Heart right ventricle (tissue), 16 donors: Measurements from ENCODE around the gene RPL10. TPM values are rescaled to one million over a fixed set of nuclear protein-coding genes. Genes with fewer than 3 reads are reported as not detected.

ENCODE experiments used
- ATAC-seq, 8 donors: fragments of 200-7000 bp; cut with Tn5 transposase; one replicate each; pipeline ENCODE4 v1.9.1; 2020; ENCODE audit warnings: mild to moderate bottlenecking in 8 of 8, moderate library complexity in 8 of 8, moderate number of reproducible peaks in 1 of 8
- DNase-seq, 2 donors: peaks; one replicate each; pipeline ENCODE4 v3.0.0-alpha.2; 2020
- H3K27ac ChIP-seq, 10 donors: fragments of 200-600 bp; sonication (generic) in 2 of 10; one replicate each; pipeline versions ENCODE4 v1.5.0 to v1.8.0; 2020 to 2022; ENCODE audit warnings: mild to moderate bottlenecking in 3 of 10
- H3K27me3 ChIP-seq, 7 donors: fragments of 200-600 bp; one replicate each; pipeline ENCODE4 v1.8.0; 2021 to 2022; ENCODE audit warnings: mild to moderate bottlenecking in 2 of 7
- H3K36me3 ChIP-seq, 9 donors: fragments of 200-600 bp; sonication (generic) in 1 of 9; one replicate each; pipeline versions ENCODE4 v1.5.0 to v1.8.0; 2020 to 2022; ENCODE audit warnings: mild to moderate bottlenecking in 2 of 9
- H3K4me1 ChIP-seq, 9 donors: fragments of 200-600 bp; sonication (generic) in 1 of 9; one replicate each; pipeline versions ENCODE4 v1.5.0 to v1.8.0; 2020 to 2022; ENCODE audit warnings: mild to moderate bottlenecking in 4 of 9
- H3K4me3 ChIP-seq, 10 donors: fragments of 200-600 bp; sonication (generic) in 2 of 10; one replicate each; pipeline versions ENCODE4 v1.5.0 to v1.8.0; 2020 to 2022; ENCODE audit warnings: mild to moderate bottlenecking in 7 of 10, moderate library complexity in 2 of 10
- H3K9me3 ChIP-seq, 11 donors: fragments of 200-600 bp in 10 of 11; sonication (generic) in 2 of 11; one replicate each; pipeline versions ENCODE4 v1.5.0 to v1.8.0; 2013 to 2022; ENCODE audit warnings: mild to moderate bottlenecking in 2 of 11, control low read depth in 1 of 11, moderate library complexity in 1 of 11
- WGBS, 2 donors: extraction: QIAGEN DNeasy Blood & Tissue Kit; methylation state at CpG; one replicate each; pipeline ENCODE4 v1.1.7; 2013; ENCODE audit warnings: inconsistent platforms in 1 of 2; 5-methylcytosine and 5-hydroxymethylcytosine counted together
- intact Hi-C, 10 donors: fragments of 100-400 bp; cut with DNase I; formaldehyde crosslinking; loops; one replicate each; pipeline versions ENCODE4 v1.11.1 to v1.14.2; 2022
- polyA plus RNA-seq, 2 donors: library from polyadenylated mRNA; stranded (reverse); fragments of 200-250 nt; gene quantifications; one replicate each; pipeline ENCODE4 v1.2.3, GENCODE V29; 2013
- total RNA-seq, 10 donors: library from RNA; stranded (reverse); fragmentation: NEBNext Ultra II Directional in 3 of 10; extraction: Animal tissue kit (Norgen Biotek cat#: 25700) in 3 of 10; gene quantifications; one replicate each; pipeline versions ENCODE4 v1.2.1 to v1.2.4, GENCODE V29; 2021 to 2023
- TF ChIP-seq, protein P1 (sequence below), 9 donors: fragments of 200-600 bp; sonication (generic) in 2 of 9; IDR thresholded peaks; one replicate each; pipeline versions ENCODE4 v1.5.0 to v1.8.0; 2021 to 2022; ENCODE audit warnings: antibody characterized with exemption in 9 of 9, mild to moderate bottlenecking in 5 of 9, moderate library complexity in 1 of 9
- donor health status: Arrhythmogenic right ventricular cardiomyopathy.
- donor health status: ischemic (EF 13 %, LVEDD 7.1; RV severe dilation, severe dysfunction).
- donor health status: healthy with polysubstance abuse.
- donor health status: DM: no; HTN: yes; CAD: no.
- donor health status: DM: no; HTN: no; CAD: no.
- donor health status: ischemic (EF 25% LVEDD 6.9; RV normal size, moderate dysfunction).
- donor health status: ischemic (EF 25% LVEDD 5.7; RV mildly dilated, moderate dysfunction).
- donor health status: healthy.
- donor health status: DM: yes; HTN: yes; CAD: no.
- donor health status: Ischemic cardiomyopathy.
- donor health status: ischemic (EF 35%, LVEDD 5.7; RV mildly dilated, moderate dysfunction).
- donor health status: nonischemic (EF 11% LVEDD 7.7; RV severe dilation, severe dysfunction).
- donor health status: DM: yes; HTN: yes; CAD: no.
- donor health status: PGD.
- donor health status: ischemic (EF 29% LVEDD 5.4; RV normal size, mild dysfunction).
- donor health status: nonischemic (EF 23%, LVEDD 6.1; RV moderate dilation, normal function).

RPL10 gene
- total and polyA plus RNA-seq, 12 donors, result 1,543 to 7,085 (median 1,901) TPM

DNA sequence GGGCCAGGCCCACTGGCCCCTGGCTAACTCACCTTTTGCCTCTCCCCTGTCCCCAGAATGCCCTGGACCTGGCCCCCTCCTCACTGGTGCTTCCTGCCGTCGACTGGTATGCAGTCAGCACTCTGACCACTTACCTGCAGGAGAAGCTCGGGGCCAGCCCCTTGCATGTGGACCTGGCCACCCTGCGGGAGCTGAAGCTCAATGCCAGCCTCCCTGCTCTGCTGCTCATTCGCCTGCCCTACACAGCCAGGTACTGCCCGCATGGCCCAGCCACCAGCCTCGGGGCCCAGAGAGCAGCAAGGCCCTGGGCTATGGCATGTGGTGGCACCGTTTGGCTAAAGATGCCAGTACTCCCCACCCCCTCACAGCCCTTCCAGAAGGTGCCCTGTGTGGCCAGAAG lies 34.0 kb downstream of the RPL10 start:
- Histone ChIP-seq H3K9me3 (no peaks in the 10 kb centered on the region), H3K4me3 (no peak overlapping the region), H3K4me1 (peaks cover 0 to 32% (median 17%) of the 10 kb centered on the region in 9 donors), H3K27ac (peak overlapping the region in 1 of 10 donors; percentile 90), H3K36me3 (peaks cover 0 to 43% (median 0%) of the 10 kb centered on the region in 9 donors), H3K27me3 (no peaks in the 10 kb centered on the region)
- DNase-seq (no peak), ATAC-seq (no peak)
- TF ChIP-seq, protein P1, sequence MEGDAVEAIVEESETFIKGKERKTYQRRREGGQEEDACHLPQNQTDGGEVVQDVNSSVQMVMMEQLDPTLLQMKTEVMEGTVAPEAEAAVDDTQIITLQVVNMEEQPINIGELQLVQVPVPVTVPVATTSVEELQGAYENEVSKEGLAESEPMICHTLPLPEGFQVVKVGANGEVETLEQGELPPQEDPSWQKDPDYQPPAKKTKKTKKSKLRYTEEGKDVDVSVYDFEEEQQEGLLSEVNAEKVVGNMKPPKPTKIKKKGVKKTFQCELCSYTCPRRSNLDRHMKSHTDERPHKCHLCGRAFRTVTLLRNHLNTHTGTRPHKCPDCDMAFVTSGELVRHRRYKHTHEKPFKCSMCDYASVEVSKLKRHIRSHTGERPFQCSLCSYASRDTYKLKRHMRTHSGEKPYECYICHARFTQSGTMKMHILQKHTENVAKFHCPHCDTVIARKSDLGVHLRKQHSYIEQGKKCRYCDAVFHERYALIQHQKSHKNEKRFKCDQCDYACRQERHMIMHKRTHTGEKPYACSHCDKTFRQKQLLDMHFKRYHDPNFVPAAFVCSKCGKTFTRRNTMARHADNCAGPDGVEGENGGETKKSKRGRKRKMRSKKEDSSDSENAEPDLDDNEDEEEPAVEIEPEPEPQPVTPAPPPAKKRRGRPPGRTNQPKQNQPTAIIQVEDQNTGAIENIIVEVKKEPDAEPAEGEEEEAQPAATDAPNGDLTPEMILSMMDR (IDR thresholded peaks at IDR 0.05), result no peak
- WGBS, 2 donors, result 88 to 90% methylated on average over 7 to 8 of the region's 8 CpGs
- intact Hi-C loops, result no loop called here

DNA sequence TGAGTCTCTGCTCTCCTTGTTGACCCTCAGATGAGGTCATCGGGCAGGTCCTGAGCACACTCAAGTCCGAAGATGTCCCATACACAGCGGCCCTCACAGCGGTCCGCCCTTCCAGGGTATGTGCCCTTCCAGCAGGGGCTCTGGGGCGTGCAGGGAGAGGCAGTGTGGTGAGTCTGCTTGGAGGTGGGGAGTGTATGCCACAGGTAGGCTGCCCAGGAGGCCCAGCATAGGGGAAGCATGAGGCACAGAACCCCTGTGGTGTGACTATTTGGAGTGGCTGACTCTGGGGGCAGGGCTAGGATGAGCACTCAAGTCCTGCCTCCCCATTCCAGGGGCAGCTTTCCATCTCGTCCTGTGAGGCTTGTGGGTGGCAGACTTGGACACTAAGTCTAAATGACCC lies 35.4 kb downstream of the RPL10 start:
- intact Hi-C loops, result no loop called here
- Histone ChIP-seq H3K9me3 (no peaks in the 10 kb centered on the region), H3K4me1 (peaks cover 0 to 33% (median 18%) of the 10 kb centered on the region in 9 donors), H3K36me3 (peaks cover 0 to 43% (median 0%) of the 10 kb centered on the region in 9 donors), H3K27ac (no peak overlapping the region), H3K4me3 (no peak overlapping the region), H3K27me3 (no peaks in the 10 kb centered on the region)
- WGBS, 2 donors, result 93 to 98% methylated on average over 6 to 7 of the region's 7 CpGs
- no peak for DNase-seq
- no peak for ATAC-seq
- TF ChIP-seq, protein P1 (IDR thresholded peaks at IDR 0.05), result no peak

DNA sequence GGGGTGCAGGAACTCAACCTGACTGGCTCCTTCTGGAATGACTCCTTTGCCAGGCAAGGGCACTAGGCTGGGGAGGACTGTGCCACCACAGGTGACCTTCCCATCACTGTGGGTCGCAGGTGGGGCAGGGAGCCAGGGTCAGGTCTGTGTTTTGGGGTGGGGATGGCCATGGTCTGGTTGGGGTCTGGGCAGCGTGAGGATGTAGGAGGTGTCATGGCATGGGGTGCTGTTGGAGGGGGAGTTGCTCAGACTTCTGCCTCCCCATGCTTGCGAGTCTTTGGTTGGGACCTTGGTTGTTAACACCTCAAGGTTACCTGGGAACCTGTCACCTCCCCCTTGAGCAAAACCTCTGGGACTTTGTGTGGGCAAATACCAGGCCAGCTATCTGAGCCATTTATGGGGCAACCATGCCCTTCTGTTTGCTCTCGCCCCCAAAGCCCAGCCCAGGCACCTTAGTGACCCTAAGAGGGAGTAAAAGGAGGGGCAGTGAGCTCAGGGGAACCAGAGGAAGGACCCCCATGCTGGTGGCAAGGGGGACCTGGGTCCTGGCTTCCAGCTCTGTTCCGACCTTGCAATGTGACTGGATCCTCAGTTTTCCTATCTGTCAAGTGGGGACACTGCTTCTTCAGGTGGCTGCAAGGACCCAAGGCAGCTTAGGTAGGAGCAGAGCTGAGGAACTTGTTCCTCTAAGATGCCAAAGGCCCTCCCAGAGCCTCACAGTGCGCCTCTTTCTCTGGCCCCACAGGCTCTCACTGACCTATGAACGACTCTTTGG lies 36.4 kb downstream of the RPL10 start:
- Histone ChIP-seq H3K4me1 (peaks cover 0 to 34% (median 17%) of the 10 kb centered on the region in 9 donors), H3K27me3 (no peaks in the 10 kb centered on the region), H3K27ac (no peak overlapping the region), H3K9me3 (no peaks in the 10 kb centered on the region), H3K4me3 (no peak overlapping the region), H3K36me3 (peaks cover 0 to 45% (median 0%) of the 10 kb centered on the region in 9 donors)
- DNase-seq (no peak), ATAC-seq (no peak)
- intact Hi-C loops, result loop anchor here in 1 of 10 donors (5.0 kb wide), 1 partner anchor 43 kb away; the partner anchor contains the start of gene LAGE3
- 96 to 99% methylated on average over 6 to 7 of the region's 7 CpGs for WGBS, 2 donors
- TF ChIP-seq, protein P1 (IDR thresholded peaks at IDR 0.05), result no peak

DNA sequence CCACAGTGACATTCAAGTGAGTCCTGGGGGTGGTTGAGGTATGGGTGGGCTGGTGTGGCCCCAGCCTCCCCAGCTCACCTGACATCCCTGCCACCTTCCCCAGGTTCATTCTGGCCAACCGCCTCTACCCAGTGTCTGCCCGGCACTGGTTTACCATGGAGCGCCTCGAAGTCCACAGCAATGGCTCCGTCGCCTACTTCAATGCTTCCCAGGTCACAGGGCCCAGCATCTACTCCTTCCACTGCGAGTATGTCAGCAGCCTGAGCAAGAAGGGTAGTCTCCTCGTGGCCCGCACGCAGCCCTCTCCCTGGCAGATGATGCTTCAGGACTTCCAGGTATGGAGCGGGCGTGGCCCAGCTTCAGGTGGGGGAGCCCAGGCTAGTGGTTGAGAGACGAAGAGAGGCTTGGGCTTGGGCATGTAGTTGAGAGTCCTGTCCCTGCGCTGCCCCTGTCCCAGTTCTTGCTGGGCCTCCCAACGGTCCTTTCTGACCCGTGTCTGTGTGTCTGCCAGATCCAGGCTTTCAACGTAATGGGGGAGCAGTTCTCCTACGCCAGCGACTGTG lies 37.1 kb downstream of the RPL10 start:
- DNase-seq, result no peak
- intact Hi-C loops, result loop anchor here in 1 of 10 donors (5.0 kb wide), 1 partner anchor 42 kb away; the partner anchor contains the start of gene LAGE3
- Histone ChIP-seq H3K9me3 (no peaks in the 10 kb centered on the region), H3K4me3 (no peak overlapping the region), H3K27me3 (no peaks in the 10 kb centered on the region), H3K36me3 (peaks cover 0 to 52% (median 0%) of the 10 kb centered on the region in 9 donors), H3K27ac (no peak overlapping the region), H3K4me1 (peaks cover 0 to 29% (median 14%) of the 10 kb centered on the region in 9 donors)
- no peak for ATAC-seq
- TF ChIP-seq, protein P1 (IDR thresholded peaks at IDR 0.05), result no peak
- WGBS, 2 donors, result 93 to 96% methylated on average over 19 of the region's 19 CpGs
